Right atrium auricular region (tissue), 2 donors: Measurements from ENCODE around the gene CLDN14. TPM values are rescaled to one million over a fixed set of nuclear protein-coding genes. Genes with fewer than 3 reads are reported as not detected.

Experiments
- DNase-seq: peaks from one replicate; pipeline ENCODE4 v3.0.0-alpha.2; 2019; ENCODE audit warnings: low spot score
- H3K27ac ChIP-seq, 2 donors: fragments of 200-600 bp; sonication (generic); 1 replicate in 1 of 2; 2 replicates in 1 of 2; pipeline ENCODE4 v1.5.1; 2016 to 2019
- H3K27me3 ChIP-seq, 2 donors: fragments of 200-600 bp; sonication (generic); one replicate each; pipeline versions ENCODE4 v1.5.1 to v1.6.0; 2017 to 2019
- H3K36me3 ChIP-seq: fragments of 200-600 bp; sonication (generic); one replicate; pipeline ENCODE4 v1.5.1; 2016
- H3K4me1 ChIP-seq, 2 donors: fragments of 200-600 bp; sonication (generic); one replicate each; pipeline versions ENCODE4 v1.5.1 to v1.6.0; 2017 to 2019
- H3K4me3 ChIP-seq, 2 donors: fragments of 200-600 bp; sonication (generic); 1 replicate in 1 of 2; 2 replicates in 1 of 2; pipeline ENCODE4 v1.5.1; 2017 to 2019; ENCODE audit warnings: mild to moderate bottlenecking in 1 of 2, moderate library complexity in 1 of 2
- H3K9me3 ChIP-seq, 2 donors: fragments of 200-600 bp; sonication (generic); one replicate each; pipeline ENCODE4 v1.5.1; 2019
- total RNA-seq, 2 donors: library from RNA; depleted of rRNA; stranded (reverse); fragments of >200 nt; gene quantifications; one replicate each; pipeline ENCODE4 v1.1.0, GENCODE V29; 2016
- TF ChIP-seq, protein P1 (sequence below), 2 donors: fragments of 200-600 bp; sonication (generic); IDR thresholded peaks; one replicate each; pipeline ENCODE4 v1.5.1; 2019; ENCODE audit warnings: antibody characterized with exemption in 2 of 2

CLDN14 gene
- total RNA-seq, 2 donors from 2014 or later = not detected

DNA sequence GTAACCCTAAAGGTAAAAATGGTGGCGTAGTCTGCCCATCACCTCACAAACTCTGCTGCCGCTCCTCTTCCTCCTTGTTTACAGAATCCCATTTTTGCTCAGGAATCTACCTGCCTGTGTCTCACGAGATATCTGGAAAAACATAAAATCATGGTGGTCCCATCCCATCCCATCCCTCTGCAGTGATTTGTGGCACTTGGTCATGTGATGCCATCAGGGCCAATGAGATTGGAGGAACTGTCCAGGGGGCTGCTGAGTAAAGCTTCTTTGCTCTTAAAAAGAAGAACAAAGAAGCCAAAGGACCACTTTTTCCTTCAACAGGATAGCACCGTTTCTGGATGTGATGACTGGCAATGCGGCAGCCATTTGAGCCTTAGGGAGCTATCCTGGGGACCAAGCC, 33.0 kb upstream of the CLDN14 start:
- Histone ChIP-seq H3K27ac (no peak overlapping the region), H3K36me3 (no peaks in the 10 kb centered on the region), H3K9me3 (no peaks in the 10 kb centered on the region), H3K27me3 (no peaks in the 10 kb centered on the region), H3K4me1 (no peaks in the 10 kb centered on the region), H3K4me3 (no peak overlapping the region)
- no peak for DNase-seq
- TF ChIP-seq, protein P1, sequence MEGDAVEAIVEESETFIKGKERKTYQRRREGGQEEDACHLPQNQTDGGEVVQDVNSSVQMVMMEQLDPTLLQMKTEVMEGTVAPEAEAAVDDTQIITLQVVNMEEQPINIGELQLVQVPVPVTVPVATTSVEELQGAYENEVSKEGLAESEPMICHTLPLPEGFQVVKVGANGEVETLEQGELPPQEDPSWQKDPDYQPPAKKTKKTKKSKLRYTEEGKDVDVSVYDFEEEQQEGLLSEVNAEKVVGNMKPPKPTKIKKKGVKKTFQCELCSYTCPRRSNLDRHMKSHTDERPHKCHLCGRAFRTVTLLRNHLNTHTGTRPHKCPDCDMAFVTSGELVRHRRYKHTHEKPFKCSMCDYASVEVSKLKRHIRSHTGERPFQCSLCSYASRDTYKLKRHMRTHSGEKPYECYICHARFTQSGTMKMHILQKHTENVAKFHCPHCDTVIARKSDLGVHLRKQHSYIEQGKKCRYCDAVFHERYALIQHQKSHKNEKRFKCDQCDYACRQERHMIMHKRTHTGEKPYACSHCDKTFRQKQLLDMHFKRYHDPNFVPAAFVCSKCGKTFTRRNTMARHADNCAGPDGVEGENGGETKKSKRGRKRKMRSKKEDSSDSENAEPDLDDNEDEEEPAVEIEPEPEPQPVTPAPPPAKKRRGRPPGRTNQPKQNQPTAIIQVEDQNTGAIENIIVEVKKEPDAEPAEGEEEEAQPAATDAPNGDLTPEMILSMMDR (IDR thresholded peaks at IDR 0.05) = no peak

DNA sequence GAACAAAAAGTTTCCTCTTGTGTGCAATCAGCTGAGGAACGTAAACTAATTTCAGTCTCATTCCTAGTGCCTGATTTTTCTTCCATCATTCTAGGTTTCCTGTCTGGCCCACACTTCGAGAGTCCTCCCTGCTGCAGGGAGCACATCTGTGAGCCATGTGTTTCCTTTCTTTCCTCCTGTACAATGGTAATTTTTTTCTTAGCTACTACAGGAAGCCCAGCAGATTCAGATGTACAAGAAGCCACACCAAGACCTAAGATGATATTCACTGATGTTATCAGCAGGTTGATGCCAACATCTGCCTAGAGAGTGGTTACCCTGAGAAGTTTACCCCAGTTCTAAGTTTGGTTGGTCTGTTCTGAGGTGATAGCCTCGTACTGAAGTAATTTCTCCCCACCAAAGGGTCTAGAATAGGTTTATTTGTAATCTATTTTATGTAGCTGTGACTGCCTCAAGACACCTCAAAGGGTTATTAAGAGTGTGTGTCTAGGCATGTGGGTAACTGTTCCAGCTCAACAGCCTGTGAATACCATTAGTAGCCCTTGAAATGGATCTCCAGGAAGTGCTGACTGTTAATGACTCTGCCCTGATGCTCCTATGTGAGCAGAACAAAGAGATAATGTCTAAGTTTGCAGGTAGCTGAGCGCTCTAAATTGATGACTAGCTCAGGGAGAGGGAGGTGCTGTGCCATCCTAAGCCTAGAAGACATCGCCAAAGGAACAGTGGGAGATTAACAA, 31.7 kb upstream of the CLDN14 start:
- Histone ChIP-seq H3K9me3 (no peaks in the 10 kb centered on the region), H3K4me3 (no peak overlapping the region), H3K27ac (no peak overlapping the region), H3K27me3 (no peaks in the 10 kb centered on the region), H3K4me1 (no peaks in the 10 kb centered on the region), H3K36me3 (no peaks in the 10 kb centered on the region)
- TF ChIP-seq, protein P1 (IDR thresholded peaks at IDR 0.05) = no peak
- DNase-seq = no peak

DNA sequence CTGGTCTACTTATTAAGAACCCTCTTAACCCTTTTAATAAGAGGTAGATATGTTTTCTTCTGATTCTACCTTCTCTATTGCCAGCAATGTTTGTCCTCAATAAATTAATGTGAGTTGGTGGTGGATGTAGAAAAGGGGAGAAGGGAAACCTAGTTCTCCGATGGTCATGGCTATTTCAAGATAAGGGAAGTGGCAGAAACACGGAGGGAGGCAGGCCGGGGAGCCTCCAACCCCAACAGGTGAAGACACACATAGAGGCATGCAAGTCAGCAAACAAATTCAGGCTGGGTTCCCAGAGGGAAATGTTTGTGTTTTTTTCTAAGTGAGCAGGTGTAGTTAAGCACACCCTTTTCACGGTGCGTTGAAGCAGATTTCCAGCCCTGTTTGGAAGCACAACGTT, 31.0 kb upstream of the CLDN14 start:
- Histone ChIP-seq H3K27ac (no peak overlapping the region), H3K36me3 (no peaks in the 10 kb centered on the region), H3K27me3 (no peaks in the 10 kb centered on the region), H3K9me3 (no peaks in the 10 kb centered on the region), H3K4me1 (no peaks in the 10 kb centered on the region), H3K4me3 (no peak overlapping the region)
- DNase-seq = no peak
- TF ChIP-seq, protein P1 (IDR thresholded peaks at IDR 0.05) = no peak

DNA sequence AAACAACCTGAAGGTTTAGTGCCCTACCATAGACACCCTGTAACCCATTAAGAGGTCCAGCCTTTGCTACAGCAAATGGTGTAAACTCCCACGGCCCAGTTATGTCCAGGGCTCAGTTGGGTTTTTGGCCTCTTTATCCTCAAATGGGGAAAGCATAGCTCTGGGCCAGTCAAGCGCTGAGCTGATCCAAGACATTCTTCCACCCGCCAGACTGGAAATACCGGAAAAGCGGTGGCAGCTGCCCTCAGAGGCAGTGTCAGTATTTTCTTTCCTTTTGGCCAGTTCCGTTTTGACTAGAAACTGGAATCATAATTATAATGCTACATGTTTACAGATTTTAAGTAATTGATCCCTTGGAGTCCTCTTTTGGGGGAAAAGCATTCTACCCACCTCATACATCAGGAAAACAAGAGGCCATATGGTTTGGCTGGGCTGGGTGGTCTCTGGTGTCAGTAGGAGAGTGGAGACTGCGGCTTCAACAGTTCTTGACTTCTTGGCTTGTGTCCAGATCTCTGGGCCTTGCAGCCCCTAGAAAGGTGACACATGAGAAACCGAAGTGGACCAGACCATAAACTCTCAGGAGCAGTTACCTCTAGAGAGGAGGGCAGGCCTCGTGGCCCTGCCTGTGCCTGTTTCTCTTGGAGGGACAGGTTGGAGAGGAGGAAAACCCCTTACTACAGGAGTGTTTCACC, 30.2 kb upstream of the CLDN14 start:
- no peak for DNase-seq
- H3K4me1 ChIP-seq = no peaks in the 10 kb centered on the region
- no peaks in the 10 kb centered on the region for H3K9me3 ChIP-seq
- no peak overlapping the region for H3K4me3 ChIP-seq
- no peaks in the 10 kb centered on the region for H3K27me3 ChIP-seq
- H3K27ac ChIP-seq = no peak overlapping the region
- H3K36me3 ChIP-seq = no peaks in the 10 kb centered on the region
- TF ChIP-seq, protein P1 (IDR thresholded peaks at IDR 0.05) = no peak

DNA sequence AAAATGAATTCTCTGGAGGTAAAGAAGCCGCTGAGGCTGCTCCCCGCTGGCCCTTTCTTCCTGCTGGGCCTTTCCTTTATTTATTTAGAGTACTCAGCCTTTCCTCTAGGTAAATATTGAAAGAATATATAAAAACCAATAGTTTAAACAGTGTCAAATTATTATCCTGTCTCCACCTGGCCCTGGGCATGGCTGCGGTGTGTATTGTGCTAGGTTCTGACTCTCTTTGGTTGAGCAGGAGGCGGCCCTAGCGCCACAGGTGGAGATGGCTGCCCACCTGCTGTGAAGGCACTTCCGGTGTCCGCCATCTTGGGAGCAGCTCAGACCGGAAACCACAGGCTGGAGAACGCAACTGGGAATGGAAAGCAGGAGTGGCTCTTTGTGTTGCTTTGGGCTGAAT, 29.0 kb upstream of the CLDN14 start:
- Histone ChIP-seq H3K9me3 (no peaks in the 10 kb centered on the region), H3K27ac (no peak overlapping the region), H3K36me3 (no peaks in the 10 kb centered on the region), H3K4me1 (no peaks in the 10 kb centered on the region), H3K27me3 (no peaks in the 10 kb centered on the region), H3K4me3 (no peak overlapping the region)
- TF ChIP-seq, protein P1 (IDR thresholded peaks at IDR 0.05) = no peak
- DNase-seq = no peak
